WTC11 (cell line): ENCODE measurements around the gene ADAP1. TPM values are rescaled to one million over a fixed set of nuclear protein-coding genes. Genes with fewer than 3 reads are reported as not detected.

Experiments
- AFF4 ChIP-seq: sonication (generic); formaldehyde crosslinking; IDR thresholded peaks from 2 replicates; pipeline ENCODE4 v1.8.1; 2023; ENCODE audit warnings: mild to moderate bottlenecking, missing genetic modification reagents, borderline replicate concordance
- ESRRA ChIP-seq: sonication (generic); formaldehyde crosslinking; IDR thresholded peaks from 2 replicates; pipeline ENCODE4 v1.8.1; 2022; ENCODE audit warnings: mild to moderate bottlenecking, missing genetic modification reagents, borderline replicate concordance
- ETV6 ChIP-seq: sonication (generic); formaldehyde crosslinking; IDR thresholded peaks from 2 replicates; pipeline ENCODE4 v1.8.1; 2022; ENCODE audit warnings: mild to moderate bottlenecking, missing genetic modification reagents
- FOXJ3 ChIP-seq: sonication (generic); formaldehyde crosslinking; IDR thresholded peaks from 2 replicates; pipeline ENCODE4 v1.9.0; 2021; ENCODE audit warnings: missing genetic modification reagents, mild to moderate bottlenecking, borderline replicate concordance
- GTF2I ChIP-seq: fragments of 250-450 bp; sonication (Bioruptor Pico); conservative IDR thresholded peaks from 2 replicates; pipeline ENCODE4 v1.4.0; 2021; ENCODE audit warnings: mild to moderate bottlenecking
- KAT7 ChIP-seq: sonication (generic); formaldehyde crosslinking; IDR thresholded peaks from 2 replicates; pipeline ENCODE4 v1.8.1; 2023; ENCODE audit warnings: missing genetic modification reagents, mild to moderate bottlenecking, borderline replicate concordance
- MXD4 ChIP-seq: fragments of 250-450 bp; sonication (Bioruptor Pico); IDR thresholded peaks from 2 replicates; pipeline ENCODE4 v1.8.0; 2021; ENCODE audit warnings: mild to moderate bottlenecking, moderate library complexity, borderline replicate concordance
- NR3C1 ChIP-seq: sonication (generic); formaldehyde crosslinking; conservative IDR thresholded peaks from 2 replicates; pipeline ENCODE4 v1.8.1; 2023; ENCODE audit warnings: low read depth, mild to moderate bottlenecking, missing genetic modification reagents
- SMAD3 ChIP-seq: sonication (generic); formaldehyde crosslinking; IDR thresholded peaks from 2 replicates; pipeline ENCODE4 v1.8.0; 2022; ENCODE audit warnings: missing genetic modification reagents, mild to moderate bottlenecking, borderline replicate concordance
- STAT6 ChIP-seq: sonication (generic); formaldehyde crosslinking; conservative IDR thresholded peaks from 2 replicates; pipeline ENCODE4 v1.8.1; 2023; ENCODE audit warnings: mild to moderate bottlenecking, low read depth, missing genetic modification reagents, moderate library complexity
- TP53 ChIP-seq: sonication (generic); formaldehyde crosslinking; IDR thresholded peaks from 2 replicates; pipeline ENCODE4 v1.8.1; 2023; ENCODE audit warnings: mild to moderate bottlenecking, missing genetic modification reagents
- ZNF138 ChIP-seq: sonication (generic); formaldehyde crosslinking; conservative IDR thresholded peaks from 2 replicates; pipeline ENCODE4 v1.8.1; 2022; ENCODE audit warnings: mild to moderate bottlenecking, moderate library complexity, missing genetic modification reagents
- ZNF219 ChIP-seq: sonication (generic); formaldehyde crosslinking; IDR thresholded peaks from 2 replicates; pipeline ENCODE4 v1.8.0; 2023; ENCODE audit warnings: missing genetic modification reagents, mild to moderate bottlenecking, borderline replicate concordance
- ZNF281 ChIP-seq: sonication (generic); formaldehyde crosslinking; IDR thresholded peaks from 2 replicates; pipeline ENCODE4 v1.8.0; 2023; ENCODE audit warnings: mild to moderate bottlenecking, missing genetic modification reagents
- ZNF317 ChIP-seq: sonication (generic); formaldehyde crosslinking; IDR thresholded peaks from 2 replicates; pipeline ENCODE4 v1.8.1; 2023; ENCODE audit warnings: low read depth, mild to moderate bottlenecking, moderate library complexity, missing genetic modification reagents, borderline replicate concordance
- ZNF416 ChIP-seq: fragments of 250-450 bp; sonication (Bioruptor Pico); IDR thresholded peaks from 2 replicates; pipeline ENCODE4 v1.9.0; 2021; ENCODE audit warnings: mild to moderate bottlenecking, inconsistent platforms
- ZNF425 ChIP-seq: fragments of 250-450 bp; sonication (Bioruptor Pico); conservative IDR thresholded peaks from 2 replicates; pipeline ENCODE4 v1.9.0; 2021; ENCODE audit warnings: mild to moderate bottlenecking
- ZNF532 ChIP-seq: fragments of 250-450 bp; sonication (Bioruptor Pico); IDR thresholded peaks from 2 replicates; pipeline ENCODE4 v1.9.0; 2021; ENCODE audit warnings: mild to moderate bottlenecking, borderline replicate concordance
- ZSCAN18 ChIP-seq: fragments of 250-450 bp; sonication (Bioruptor Pico); IDR thresholded peaks from 2 replicates; pipeline ENCODE4 v2.1.2; 2022; ENCODE audit warnings: mild to moderate bottlenecking, moderate library complexity
- total RNA-seq: library from RNA; stranded (reverse); gene quantifications from 3 replicates; pipeline ENCODE4 v1.2.3, GENCODE V29; 2021

ADAP1 gene
- total RNA-seq, 1 experiment from 2014 or later: 4.3 TPM

GRCh38 chr7:974820-975681 lies 20.6 kb upstream of the ADAP1 start, which contains the start of gene COX19 (continued):
- no peak for TF ChIP-seq ZNF281 (CRISPR knock-in tag)
- TF ChIP-seq TP53 (CRISPR knock-in tag): peak; percentile 75; the same call in 1 of the 2 replicates
- TF ChIP-seq MXD4: no peak
- 0 out of 2 replicates have a peak, but pooled peaks have one; percentile 23 for TF ChIP-seq ZNF416 (CRISPR knock-in tag)
- no peak for TF ChIP-seq ZNF532
- TF ChIP-seq AFF4 (CRISPR knock-in tag): no peak
- no peak for TF ChIP-seq ZNF219 (CRISPR knock-in tag)
- no peak; the same call in 1 of the 2 replicates for TF ChIP-seq ESRRA (CRISPR knock-in tag)
- TF ChIP-seq STAT6 (CRISPR knock-in tag): no peak
- TF ChIP-seq ZNF138 (CRISPR knock-in tag): 0 out of 2 replicates have a peak, but pooled peaks have one; percentile 64
- no peak; the same call in 1 of the 2 replicates for TF ChIP-seq SMAD3 (CRISPR knock-in tag)
- TF ChIP-seq ETV6: peak; percentile 76
- TF ChIP-seq NR3C1 (CRISPR knock-in tag): 0 out of 2 replicates have a peak, but pooled peaks have one; percentile 63
- TF ChIP-seq GTF2I: no peak
- no peak for TF ChIP-seq ZNF317 (CRISPR knock-in tag)
- TF ChIP-seq FOXJ3 (CRISPR knock-in tag): no peak
- no peak for TF ChIP-seq KAT7 (CRISPR knock-in tag)
- TF ChIP-seq ZSCAN18: no peak
- TF ChIP-seq ZNF425 (CRISPR knock-in tag): no peak
